H1 (cell line): ENCODE data around the gene GPR26. TPM values are rescaled to one million over a fixed set of nuclear protein-coding genes. Genes with fewer than 3 reads are reported as not detected.

Experiments
- CTCF ChIA-PET: fragments of 300-600 bp; sonication (Branson Sonifier 250); formaldehyde crosslinking; loops from one replicate; lab custom pipeline; 2021; ENCODE audit not compliant: partially characterized antibody; lab: Charles Lee
- POLR2A ChIA-PET: fragments of 300-600 bp; sonication (Branson Sonifier 250); formaldehyde crosslinking; loops from one replicate; lab custom pipeline; 2021; ENCODE audit warnings: inconsistent platforms; ENCODE audit not compliant: partially characterized antibody; lab: Charles Lee
- DNase-seq, 2 experiments: peaks; one replicate each; pipeline versions ENCODE4 v3.0.0 to v3.0.0-alpha.2; 2010 to 2022; ENCODE audit warnings: low spot score in 2 of 2, low read depth in 1 of 2, mixed read lengths in 1 of 2
- FAIRE-seq: peaks from 2 replicates; lab custom pipeline; 2011; peaks lifted over from hg19 to GRCh38; lab: Jason Lieb, UNC
- H2AFZ ChIP-seq: 2 replicates; pipeline ENCODE4 v1.8.1; 2012; ENCODE audit warnings: low read length, inconsistent platforms
- H2AK5ac ChIP-seq: 2 replicates; pipeline ENCODE4 v1.6.1; 2013; ENCODE audit warnings: low read depth, low read length
- H2BK120ac ChIP-seq: replicated peaks from 2 replicates; pipeline ENCODE3; 2013; ENCODE audit warnings: low read depth, low read length, inconsistent platforms
- H2BK12ac ChIP-seq: 2 replicates; pipeline ENCODE4 v1.6.1; 2013; ENCODE audit warnings: low read depth, low read length
- H2BK15ac ChIP-seq: 2 replicates; pipeline ENCODE4 v1.6.1; 2013; ENCODE audit warnings: low read length
- H2BK20ac ChIP-seq: 2 replicates; pipeline ENCODE4 v1.6.1; 2013; ENCODE audit warnings: low read length
- H2BK5ac ChIP-seq: 2 replicates; pipeline ENCODE4 v1.6.1; 2013; ENCODE audit warnings: low read depth, low read length
- H3K14ac ChIP-seq: 2 replicates; pipeline ENCODE4 v1.6.1; 2013; ENCODE audit warnings: inconsistent platforms; ENCODE audit not compliant: insufficient read length
- H3K18ac ChIP-seq: 2 replicates; pipeline ENCODE4 v1.6.1; 2013; ENCODE audit warnings: low read length; ENCODE audit errors: extremely low read depth
- H3K23ac ChIP-seq: 2 replicates; pipeline ENCODE4 v1.6.1; 2013; ENCODE audit warnings: inconsistent platforms; ENCODE audit not compliant: insufficient read length
- H3K23me2 ChIP-seq: 2 replicates; pipeline ENCODE4 v1.6.1; 2013; ENCODE audit warnings: low read depth, low read length
- H3K27ac ChIP-seq: 2 replicates; pipeline ENCODE4 v1.6.1; 2011; ENCODE audit warnings: low read depth, low read length, inconsistent platforms
- H3K27me3 ChIP-seq, 4 experiments: replicated peaks in 1 of 4; 1 replicate in 1 of 4; 2 replicates in 3 of 4; pipeline versions ENCODE4 v1.6.1 to v1.8.1; 2011 to 2013; ENCODE audit warnings: low read length in 3 of 4, mild to moderate bottlenecking in 3 of 4, inconsistent platforms in 2 of 4, mixed read lengths in 2 of 4, moderate library complexity in 1 of 4; ENCODE audit not compliant: control insufficient read depth in 3 of 4, insufficient read depth in 3 of 4; ENCODE audit errors: extremely low read depth in 1 of 4
- H3K36me3 ChIP-seq, 4 experiments: 2 replicates each; pipeline versions ENCODE4 v1.6.1 to v1.8.1; 2011 to 2013; ENCODE audit warnings: mild to moderate bottlenecking in 4 of 4, low read length in 3 of 4, moderate library complexity in 2 of 4, control low read depth in 1 of 4, inconsistent platforms in 1 of 4; ENCODE audit not compliant: insufficient read depth in 4 of 4, control insufficient read depth in 2 of 4
- H3K4ac ChIP-seq: replicated peaks from 2 replicates; pipeline ENCODE3; 2013; ENCODE audit warnings: low read length, low read depth, mixed read lengths, inconsistent platforms; ENCODE audit not compliant: insufficient read length
- H3K4me1 ChIP-seq, 4 experiments: replicated peaks in 1 of 4; 1 replicate in 1 of 4; 2 replicates in 3 of 4; pipeline versions ENCODE4 v1.6.1 to v1.8.1; 2011 to 2013; ENCODE audit warnings: low read length in 3 of 4, inconsistent platforms in 2 of 4, mixed read lengths in 1 of 4; ENCODE audit not compliant: insufficient read depth in 4 of 4, control insufficient read depth in 3 of 4
- H3K4me2 ChIP-seq, 2 experiments: 2 replicates each; pipeline versions ENCODE4 v1.6.1 to v1.8.1; 2011 to 2013; ENCODE audit warnings: low read depth in 2 of 2, low read length in 2 of 2, control low read depth in 1 of 2, inconsistent platforms in 1 of 2, mild to moderate bottlenecking in 1 of 2; ENCODE audit not compliant: insufficient read depth in 1 of 2
- H3K4me3 ChIP-seq, 4 experiments: fragments of 200-600, 300-600 bp in 1 of 4; sonication (generic), shearing (Covaris generic), sonication (Bioruptor Twin) in 1 of 4; 2 replicates each; pipeline versions ENCODE4 v1.5.1 to v1.8.1; 2011 to 2016; ENCODE audit warnings: low read length in 4 of 4, low read depth in 3 of 4, control low read depth in 2 of 4, inconsistent platforms in 2 of 4, mild to moderate bottlenecking in 2 of 4, mixed read lengths in 1 of 4, moderate library complexity in 1 of 4; ENCODE audit not compliant: insufficient read depth in 2 of 4; ENCODE audit errors: extremely low read depth in 1 of 4
- H3K56ac ChIP-seq: replicated peaks from 2 replicates; pipeline ENCODE3; 2013; ENCODE audit warnings: low read depth, mild to moderate bottlenecking, mixed read lengths, low read length, inconsistent platforms; ENCODE audit not compliant: insufficient read length
- H3K79me1 ChIP-seq: 2 replicates; pipeline ENCODE4 v1.6.1; 2013; ENCODE audit warnings: low read depth, low read length, control low read depth
- H3K79me2 ChIP-seq, 2 experiments: 2 replicates each; pipeline versions ENCODE4 v1.6.1 to v1.8.1; 2012 to 2013; ENCODE audit warnings: low read length in 2 of 2, mild to moderate bottlenecking in 2 of 2, inconsistent platforms in 1 of 2; ENCODE audit not compliant: insufficient read depth in 2 of 2, control insufficient read depth in 1 of 2
- H3K9ac ChIP-seq, 4 experiments: replicated peaks in 1 of 4; 1 replicate in 1 of 4; 2 replicates in 3 of 4; pipeline versions ENCODE4 v1.6.1 to v1.8.1; 2011 to 2013; ENCODE audit warnings: low read depth in 3 of 4, low read length in 3 of 4, control low read depth in 2 of 4, mild to moderate bottlenecking in 2 of 4, moderate library complexity in 2 of 4, inconsistent platforms in 1 of 4; ENCODE audit errors: extremely low read depth in 1 of 4
- H3K9me3 ChIP-seq, 2 experiments: 2 replicates each; pipeline versions ENCODE4 v1.6.1 to v1.8.1; 2012 to 2013; ENCODE audit warnings: mild to moderate bottlenecking in 2 of 2, moderate library complexity in 2 of 2, control low read depth in 1 of 2, inconsistent platforms in 1 of 2, low read depth in 1 of 2, low read length in 1 of 2, mixed read lengths in 1 of 2; ENCODE audit not compliant: insufficient read depth in 2 of 2
- H4K20me1 ChIP-seq, 2 experiments: replicated peaks in 1 of 2; 2 replicates each; pipeline versions ENCODE3 to v1.8.1; 2011 to 2013; ENCODE audit warnings: inconsistent platforms in 2 of 2, low read length in 2 of 2, mild to moderate bottlenecking in 1 of 2; ENCODE audit not compliant: insufficient read depth in 2 of 2, control insufficient read depth in 1 of 2
- H4K5ac ChIP-seq: 2 replicates; pipeline ENCODE4 v1.6.1; 2013; ENCODE audit warnings: low read length, low read depth, mixed read lengths, inconsistent platforms; ENCODE audit not compliant: insufficient read length
- H4K8ac ChIP-seq: 2 replicates; pipeline ENCODE4 v1.8.0; 2013; ENCODE audit warnings: mild to moderate bottlenecking, moderate library complexity, low read length, inconsistent platforms; ENCODE audit not compliant: insufficient read depth; ENCODE audit errors: extremely low read depth
- H4K91ac ChIP-seq: replicated peaks from 2 replicates; pipeline ENCODE3; 2013; ENCODE audit warnings: low read length, mixed read lengths, inconsistent platforms; ENCODE audit not compliant: insufficient read length
- CREB1 ChIP-seq: IDR thresholded peaks from 2 replicates; pipeline ENCODE4 v1.6.1; 2012; ENCODE audit warnings: inconsistent platforms
- E2F6 ChIP-seq: IDR thresholded peaks from 2 replicates; pipeline ENCODE4 v1.6.1; 2012; ENCODE audit warnings: inconsistent platforms
- GTF2F1 ChIP-seq: IDR thresholded peaks from 2 replicates; pipeline ENCODE4 v1.6.1; 2012; ENCODE audit warnings: low read depth, low read length, improper control_type of control experiment, borderline replicate concordance
- SP1 ChIP-seq: IDR thresholded peaks from 2 replicates; pipeline ENCODE4 v1.6.1; 2011; ENCODE audit warnings: low read depth, low read length
- WGBS, 2 experiments: shearing (Covaris generic) in 1 of 2; methylation state at CpG; one replicate each; pipeline versions ENCODE4 v1.1.6 to v1.1.7; 2013 to 2015; ENCODE audit warnings: low lambda C conversion rate in 2 of 2, mixed read lengths in 2 of 2, inconsistent platforms in 1 of 2, low coverage in 1 of 2, missing lambda C conversion rate in 1 of 2; ENCODE audit not compliant: insufficient replicate concordance in 2 of 2, insufficient coverage in 1 of 2, insufficient read length in 1 of 2; ENCODE audit errors: extremely low coverage in 1 of 2, missing lambda C conversion rate in 1 of 2; 5-methylcytosine and 5-hydroxymethylcytosine counted together
- polyA plus RNA-seq, 7 experiments: library from polyadenylated mRNA; depleted of rRNA in 3 of 7; stranded (reverse) in 5 of 7; unstranded in 2 of 7; fragments of >200 nt in 5 of 7; fragments of 200-250 nt in 2 of 7; gene quantifications; 1 replicate in 5 of 7; 2 replicates in 1 of 7; 4 replicates in 1 of 7; pipeline versions ENCODE4 v1.2.1 to v1.2.3, GENCODE V29; 2011 to 2013; ENCODE audit warnings: missing spikeins in 2 of 7, mixed read lengths in 2 of 7
- total RNA-seq: library from RNA; stranded (reverse); fragmentation: NEBNext Ultra II Directional; extraction: Animal tissue kit (Norgen Biotek cat#: 25700); gene quantifications from 2 replicates; pipeline ENCODE4 v1.2.1, GENCODE V29; 2021

The GPR26 gene
- total and polyA plus RNA-seq, 2 of the 8 experiments (the other 6 are each of a cell fraction or from before 2014, with no cell fraction given) = 0.09 to 0.21 TPM

- H3K4ac ChIP-seq = no peak overlapping the region
- no peak overlapping the region for H3K4me2 ChIP-seq
- no peaks in the 10 kb centered on the region for H3K36me3 ChIP-seq
- H3K4me3 ChIP-seq = no peak overlapping the region
- no peaks in the 10 kb centered on the region for H3K23me2 ChIP-seq
- no peak overlapping the region for H4K8ac ChIP-seq
- H3K23ac ChIP-seq = no peak overlapping the region
- H4K5ac ChIP-seq = no peak overlapping the region
- DNase-seq (no peak), FAIRE-seq (no peak)
- peaks cover 0 to 2% of the 10 kb centered on the region in 2 experiments; a peak in 1 of 4 replicates for H3K9me3 ChIP-seq
- CTCF ChIA-PET = interaction anchor here (0.9 to 2.4 kb wide), 5 partner anchors 12 to 42 kb away, joined by 3 to 12 read pairs (median 4); no protein-coding TSS in a partner anchor
- WGBS, 2 experiments = 97% methylated on average over 2 of the region's 2 CpGs; no CpG with 5 or more reads in 1 of the 2 experiments
- no peaks in the 10 kb centered on the region for H3K79me1 ChIP-seq
- no peak overlapping the region for H3K27ac ChIP-seq
- no peak overlapping the region for H2AK5ac ChIP-seq
- no peaks in the 10 kb centered on the region for H3K79me2 ChIP-seq
- H4K91ac ChIP-seq = no peak overlapping the region
- H3K4me1 ChIP-seq = no peaks in the 10 kb centered on the region
- H3K56ac ChIP-seq = no peak overlapping the region
- no peaks in the 10 kb centered on the region for H3K27me3 ChIP-seq
- H2BK12ac ChIP-seq = no peak overlapping the region
- no peak overlapping the region for H2BK120ac ChIP-seq
- H2AFZ ChIP-seq = no peak overlapping the region
- no peak overlapping the region for H3K14ac ChIP-seq
- no peak overlapping the region for H3K9ac ChIP-seq
- no peak overlapping the region for H2BK20ac ChIP-seq
- no peak overlapping the region for H2BK5ac ChIP-seq
- H3K18ac ChIP-seq = no peak overlapping the region
- no peaks in the 10 kb centered on the region for H4K20me1 ChIP-seq
- POLR2A ChIA-PET = interaction anchor here (0.7 to 1.2 kb wide), 2 partner anchors 8 to 10 kb away, joined by 3 to 4 read pairs; no protein-coding TSS in a partner anchor
- no peak overlapping the region for H2BK15ac ChIP-seq
- no peak for TF ChIP-seq E2F6
- no peak for TF ChIP-seq SP1
- no peak for TF ChIP-seq GTF2F1
- no peak for TF ChIP-seq CREB1
Measured at GRCh38 chr10:123624086-123624485, 42.1 kb upstream of the GPR26 start.
